HG02759 (cell line): ENCODE results near the gene RUFY3.
"Not testable (repeated sequence)": the region's sequence is repeated elsewhere in the genome, so short reads cannot be mapped to it uniquely, and the experiment has no call there.

Experiments
- ATAC-seq: cut with Tn5 transposase; IDR thresholded peaks from one replicate; pipeline ENCODE4 v1.9.1; 2021; ENCODE audit warnings: mild to moderate bottlenecking, moderate library complexity; ENCODE audit not compliant: unreplicated experiment

RUFY3 gene

GRCh38 chr4:70838666-70839588 lies 117.2 kb downstream of the RUFY3 start:
- peak; percentile 63 for ATAC-seq

- ATAC-seq = peak; percentile 66
Measured at GRCh38 chr4:70839589-70840093, 117.9 kb downstream of the RUFY3 start, which contains the start of gene GRSF1. Gene GRSF1, minus strand, starts transcription at chr4:70839890. Its CDS starts 63 bp downstream, at chr4:70839827.

GRCh38 chr4:70840137-70840536 lies 118.4 kb downstream of the RUFY3 start:
- not testable (repeated sequence) for ATAC-seq

- ATAC-seq = not testable (repeated sequence)
Measured at GRCh38 chr4:70840631-70841030, 118.9 kb downstream of the RUFY3 start.

GRCh38 chr4:70841211-70841610 lies 119.4 kb downstream of the RUFY3 start:
- no peak for ATAC-seq

GRCh38 chr4:70841951-70842350 lies 120.2 kb downstream of the RUFY3 start:
- ATAC-seq = no peak

- ATAC-seq = peak; percentile 24
Measured at GRCh38 chr4:70842761-70843435, 121.1 kb downstream of the RUFY3 start.

GRCh38 chr4:70844180-70844579 lies 122.4 kb downstream of the RUFY3 start:
- ATAC-seq = peak; percentile 37

GRCh38 chr4:70849291-70849690 lies 127.5 kb downstream of the RUFY3 start:
- no peak for ATAC-seq

- no peak for ATAC-seq
Measured at GRCh38 chr4:70855464-70855863, 133.7 kb downstream of the RUFY3 start.
